Coronary artery (tissue), 2 donors: ENCODE results near the gene CRHR1.
"Not testable (repeated sequence)": the region's sequence is repeated elsewhere in the genome, so short reads cannot be mapped to it uniquely, and the experiment has no call there.

ENCODE experiments used
- DNase-seq: peaks from one replicate; pipeline ENCODE4 v3.0.0-alpha.2; 2017; ENCODE audit warnings: low spot score
- H3K27ac ChIP-seq, 2 donors: fragments of 200-600 bp; sonication (generic); one replicate each; pipeline ENCODE4 v1.5.1; 2016 to 2019
- H3K4me3 ChIP-seq: fragments of 200-600 bp; sonication (generic); 2 replicates; pipeline ENCODE4 v1.5.1; 2016; ENCODE audit warnings: mild to moderate bottlenecking, moderate library complexity
- TF ChIP-seq, protein P1 (sequence below): fragments of 200-600 bp; sonication (generic); IDR thresholded peaks from one replicate; pipeline ENCODE4 v1.5.1; 2019; ENCODE audit warnings: antibody characterized with exemption

The CRHR1 gene

DNA sequence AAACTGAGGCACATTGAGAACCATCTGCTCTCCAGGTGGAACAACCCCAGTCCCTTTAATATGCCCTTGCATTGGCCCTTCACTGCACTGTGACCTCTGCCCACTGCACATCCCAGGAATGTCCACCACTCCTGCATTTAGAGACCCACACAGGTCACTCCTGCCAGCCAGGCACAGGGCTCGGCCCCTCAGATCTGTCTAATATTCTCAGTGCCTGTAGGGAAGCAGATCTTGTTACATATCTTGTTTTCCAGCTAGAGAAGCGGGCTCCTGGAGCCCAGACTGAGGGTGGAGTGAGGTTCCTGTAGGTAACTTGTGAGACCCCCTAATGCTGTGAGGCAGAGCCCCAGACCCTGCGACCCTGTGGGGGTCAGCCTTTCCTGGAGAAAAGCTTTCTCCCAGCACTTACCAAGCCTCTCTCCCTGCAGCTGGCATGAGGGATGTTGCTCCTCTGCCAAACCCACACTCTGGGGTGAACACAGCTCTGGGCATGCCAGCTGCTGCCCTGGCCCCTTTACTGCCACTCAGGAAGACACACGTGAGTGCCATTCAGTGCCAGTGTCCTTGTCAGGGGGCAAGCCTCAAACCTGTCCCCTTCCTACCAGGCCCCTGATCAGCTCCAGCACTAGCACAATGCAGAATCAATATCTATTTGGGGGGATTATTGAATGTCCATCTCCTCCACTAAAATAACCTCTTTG lies 40.3 kb upstream of the CRHR1 start:
- TF ChIP-seq, protein P1, sequence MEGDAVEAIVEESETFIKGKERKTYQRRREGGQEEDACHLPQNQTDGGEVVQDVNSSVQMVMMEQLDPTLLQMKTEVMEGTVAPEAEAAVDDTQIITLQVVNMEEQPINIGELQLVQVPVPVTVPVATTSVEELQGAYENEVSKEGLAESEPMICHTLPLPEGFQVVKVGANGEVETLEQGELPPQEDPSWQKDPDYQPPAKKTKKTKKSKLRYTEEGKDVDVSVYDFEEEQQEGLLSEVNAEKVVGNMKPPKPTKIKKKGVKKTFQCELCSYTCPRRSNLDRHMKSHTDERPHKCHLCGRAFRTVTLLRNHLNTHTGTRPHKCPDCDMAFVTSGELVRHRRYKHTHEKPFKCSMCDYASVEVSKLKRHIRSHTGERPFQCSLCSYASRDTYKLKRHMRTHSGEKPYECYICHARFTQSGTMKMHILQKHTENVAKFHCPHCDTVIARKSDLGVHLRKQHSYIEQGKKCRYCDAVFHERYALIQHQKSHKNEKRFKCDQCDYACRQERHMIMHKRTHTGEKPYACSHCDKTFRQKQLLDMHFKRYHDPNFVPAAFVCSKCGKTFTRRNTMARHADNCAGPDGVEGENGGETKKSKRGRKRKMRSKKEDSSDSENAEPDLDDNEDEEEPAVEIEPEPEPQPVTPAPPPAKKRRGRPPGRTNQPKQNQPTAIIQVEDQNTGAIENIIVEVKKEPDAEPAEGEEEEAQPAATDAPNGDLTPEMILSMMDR = no peak
- DNase-seq = no peak
- Histone ChIP-seq H3K4me3 (no peak overlapping the region), H3K27ac (no peak overlapping the region)

DNA sequence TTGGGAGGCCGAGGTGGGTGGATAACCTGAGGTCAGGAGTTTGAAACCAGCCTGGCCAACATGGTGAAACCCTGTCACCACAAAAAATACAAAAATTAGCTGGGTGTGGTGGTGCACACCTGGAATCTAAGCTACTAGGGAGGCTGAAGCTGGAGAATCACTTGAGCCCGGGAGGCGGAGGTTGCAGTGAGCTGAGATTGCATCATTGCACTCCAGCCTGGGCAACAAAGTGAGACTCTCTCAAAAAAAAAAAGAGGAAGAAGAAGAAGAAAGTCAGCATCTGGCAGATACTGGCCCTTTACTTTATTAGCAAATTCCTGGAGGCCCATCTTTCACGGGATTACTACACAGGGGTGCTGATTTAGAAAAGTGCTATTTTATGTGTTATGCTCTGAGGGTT lies 39.3 kb upstream of the CRHR1 start:
- H3K27ac ChIP-seq, H3K4me3 ChIP-seq, DNase-seq: not testable (repeated sequence)

DNA sequence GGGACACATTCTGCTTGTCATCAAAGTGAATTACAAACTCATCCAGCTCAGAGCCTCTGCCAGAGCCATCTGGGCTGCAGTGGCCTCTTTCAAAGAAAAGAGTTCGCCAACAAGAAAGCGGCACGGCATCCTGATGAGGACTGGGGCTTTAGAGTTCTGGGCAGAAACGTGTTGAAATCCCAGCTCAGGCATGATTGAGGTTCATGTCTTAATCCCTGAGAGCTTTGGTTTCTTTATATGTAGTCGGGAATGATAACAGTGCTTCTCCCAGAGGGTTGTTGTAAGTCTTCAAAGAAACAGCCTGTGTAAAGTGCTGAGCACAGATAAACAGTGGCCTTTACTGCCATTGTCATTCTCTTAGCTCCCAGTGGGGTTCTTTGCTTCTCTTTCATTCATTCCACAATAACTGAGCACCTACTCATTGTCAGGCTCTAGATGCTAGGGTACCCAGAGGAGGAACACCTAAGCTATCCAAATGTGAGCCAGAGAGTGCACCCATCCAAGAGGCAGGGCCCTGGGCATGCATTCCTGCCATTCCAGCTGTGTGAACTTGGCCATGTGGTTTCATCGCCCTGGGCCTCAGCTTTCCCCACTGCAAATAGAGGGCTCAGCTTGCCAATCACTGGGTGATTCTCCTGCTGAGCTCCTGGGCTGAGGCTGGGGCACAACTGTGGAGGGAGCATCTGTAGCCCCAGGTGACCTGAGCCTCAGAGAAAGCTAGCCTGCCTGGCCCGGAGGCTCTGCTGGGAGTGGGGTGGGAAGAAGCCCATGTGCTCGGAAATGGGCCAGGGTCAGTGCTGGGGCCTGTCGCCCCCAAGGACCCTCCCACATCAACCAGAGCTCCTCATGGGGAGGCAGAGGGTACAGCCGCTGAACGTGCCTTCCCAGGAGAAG lies 38.3 kb upstream of the CRHR1 start:
- TF ChIP-seq, protein P1 = no peak
- no peak overlapping the region for H3K27ac ChIP-seq
- no peak overlapping the region for H3K4me3 ChIP-seq
- DNase-seq = no peak

DNA sequence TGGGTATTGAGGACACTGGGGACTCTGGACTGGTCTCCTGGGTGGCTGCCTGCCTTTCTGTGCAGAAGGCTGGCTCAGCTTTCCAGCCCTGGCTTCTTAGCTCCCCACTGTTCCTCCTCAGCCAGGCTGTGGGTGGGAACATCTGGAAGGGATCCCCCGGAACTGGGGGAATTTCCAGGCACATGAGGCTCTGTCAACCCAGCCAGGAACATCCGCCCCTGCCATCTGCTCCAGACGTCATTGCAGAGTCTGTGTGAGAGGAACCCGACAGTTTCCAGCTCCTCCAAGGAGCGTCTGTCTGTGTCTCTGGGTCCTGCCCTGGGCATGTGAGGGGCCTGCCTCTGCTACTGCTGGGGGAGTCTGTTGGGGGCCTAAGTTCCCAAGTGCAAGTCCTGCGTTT lies 36.2 kb upstream of the CRHR1 start:
- no peak overlapping the region for H3K27ac ChIP-seq
- TF ChIP-seq, protein P1 = no peak
- DNase-seq = no peak
- no peak overlapping the region for H3K4me3 ChIP-seq

DNA sequence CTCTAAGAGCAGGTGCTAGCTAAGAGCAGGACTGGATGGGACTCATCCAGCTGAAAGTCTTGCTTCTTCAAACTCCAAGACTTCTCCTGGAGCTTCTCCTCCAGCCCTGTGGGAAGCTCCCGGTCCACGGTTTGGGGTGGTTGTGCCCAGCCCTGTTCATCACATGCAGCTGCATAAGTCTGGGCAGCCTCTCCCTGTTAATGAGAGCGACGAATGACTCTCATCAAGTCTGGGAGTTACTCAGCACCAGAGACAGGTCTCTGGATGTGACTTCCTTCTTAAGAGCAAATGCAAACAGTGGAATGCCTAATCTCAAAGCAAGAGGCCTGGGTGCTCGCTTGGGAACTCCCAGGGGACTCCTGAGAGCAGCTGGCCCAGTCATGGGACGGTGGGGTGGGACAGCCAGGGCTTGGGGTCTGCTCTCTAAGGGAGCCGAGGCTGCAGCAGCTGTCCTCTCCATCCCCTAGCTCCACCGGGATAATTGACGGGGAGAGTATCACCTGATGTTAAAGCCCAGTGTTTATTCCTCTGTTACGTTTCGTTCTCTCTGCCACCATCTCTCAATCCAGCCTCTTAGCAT lies 35.3 kb upstream of the CRHR1 start:
- TF ChIP-seq, protein P1 = no peak
- Histone ChIP-seq H3K27ac (no peak overlapping the region), H3K4me3 (no peak overlapping the region)
- no peak for DNase-seq

DNA sequence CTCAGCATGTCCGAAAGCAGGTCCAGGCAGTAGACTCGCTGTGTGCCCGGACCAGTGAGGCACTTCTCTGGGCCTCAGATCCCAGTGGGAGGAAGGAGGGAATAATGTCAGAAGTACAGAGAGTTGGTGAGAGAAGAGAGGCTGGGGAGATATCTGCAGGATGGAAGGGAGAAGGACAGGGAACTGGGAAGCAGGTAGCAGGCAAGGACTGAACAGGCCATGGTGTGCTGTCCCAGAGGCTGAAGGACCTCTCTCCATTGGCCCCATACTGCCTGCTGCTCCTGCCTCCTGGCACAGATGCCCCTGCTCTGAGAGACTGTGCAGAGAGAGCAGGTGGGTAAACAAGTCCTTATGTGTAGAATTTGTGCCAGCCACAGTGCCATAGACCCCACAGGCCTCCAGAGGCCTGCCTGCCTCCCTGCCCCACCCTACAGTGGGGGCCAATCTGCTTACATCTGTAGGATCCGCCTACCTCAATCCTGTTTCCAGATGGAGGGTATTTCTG lies 34.2 kb upstream of the CRHR1 start:
- no peak overlapping the region for H3K4me3 ChIP-seq
- DNase-seq = no peak
- TF ChIP-seq, protein P1 = no peak
- no peak overlapping the region for H3K27ac ChIP-seq

DNA sequence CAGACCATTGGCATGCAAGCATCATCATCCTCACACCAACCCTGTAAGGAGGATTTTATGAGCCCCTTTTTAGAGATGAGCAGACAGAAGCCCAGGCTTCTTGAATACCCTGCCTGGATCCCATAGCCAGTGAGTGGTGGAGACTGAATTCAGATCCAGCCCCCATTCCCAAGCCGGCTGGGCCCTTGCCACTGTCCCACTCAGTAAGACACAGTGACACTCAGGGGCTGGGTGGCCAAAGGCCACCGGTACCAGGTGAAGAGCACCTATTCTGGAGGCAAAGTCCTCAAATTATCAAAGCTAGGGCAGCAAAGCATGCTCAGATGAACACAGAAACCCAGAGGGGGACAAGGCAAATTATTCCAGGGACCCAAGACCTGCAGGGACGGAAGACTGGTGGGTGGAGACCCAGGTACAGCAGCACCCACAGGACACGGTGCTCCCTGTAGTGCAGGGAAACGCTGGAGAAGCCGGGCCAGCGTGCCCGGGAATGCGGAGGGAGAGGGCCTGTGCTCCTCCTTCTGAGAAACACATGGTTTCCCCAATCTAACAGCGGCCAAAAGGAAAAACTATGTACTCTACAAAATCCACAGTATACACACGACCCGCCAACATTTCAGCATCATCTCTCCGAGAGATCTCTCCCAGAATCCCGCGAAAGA lies 33.2 kb upstream of the CRHR1 start:
- DNase-seq = no peak
- TF ChIP-seq, protein P1 = no peak
- H3K4me3 ChIP-seq = no peak overlapping the region
- H3K27ac ChIP-seq = no peak overlapping the region
